Epithelial cell of proximal tubule (primary cell): ENCODE measurements around the gene PPFIA2. TPM values are rescaled to one million over a fixed set of nuclear protein-coding genes. Genes with fewer than 3 reads are reported as not detected.

Source experiments
- DNase-seq: peaks from one replicate; pipeline ENCODE4 v3.0.0-alpha.2; 2011; ENCODE audit warnings: low read depth
- H3K4me3 ChIP-seq: 2 replicates; pipeline ENCODE4 v1.5.1; 2011; ENCODE audit warnings: low read depth, mild to moderate bottlenecking, low read length
- CTCF ChIP-seq: conservative IDR thresholded peaks from 2 replicates; pipeline ENCODE4 v1.5.1; 2012; ENCODE audit warnings: low read depth, mild to moderate bottlenecking, low read length
- total RNA-seq: library from RNA; depleted of rRNA; stranded (reverse); fragments of >200 nt; gene quantifications from 2 replicates; pipeline ENCODE4 v1.2.3, GENCODE V29; 2015

The PPFIA2 gene
- total RNA-seq, 1 donor from 2014 or later, result 0.06 TPM

DNA sequence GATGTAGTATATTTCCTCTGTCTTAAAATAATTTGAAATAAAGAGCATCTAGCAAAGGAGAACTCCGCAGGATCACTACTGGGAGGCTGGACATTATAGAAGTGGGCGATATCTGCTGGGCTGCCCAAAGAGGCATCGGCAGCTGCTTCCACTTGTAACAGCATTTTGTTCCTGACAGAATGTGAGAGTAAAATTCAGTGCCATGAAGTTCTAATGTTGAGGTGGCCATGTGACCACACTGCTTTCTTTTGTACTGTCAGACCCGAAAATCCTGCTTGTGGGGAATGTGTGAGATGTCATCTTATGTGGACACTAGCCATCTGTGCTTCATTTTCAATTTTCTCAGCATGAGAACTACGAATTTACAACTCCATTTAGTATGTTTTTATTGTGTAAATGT is 529.4 kb downstream of the PPFIA2 start:
- TF ChIP-seq CTCF, result no peak
- DNase-seq, result no peak
- no peak overlapping the region for H3K4me3 ChIP-seq

DNA sequence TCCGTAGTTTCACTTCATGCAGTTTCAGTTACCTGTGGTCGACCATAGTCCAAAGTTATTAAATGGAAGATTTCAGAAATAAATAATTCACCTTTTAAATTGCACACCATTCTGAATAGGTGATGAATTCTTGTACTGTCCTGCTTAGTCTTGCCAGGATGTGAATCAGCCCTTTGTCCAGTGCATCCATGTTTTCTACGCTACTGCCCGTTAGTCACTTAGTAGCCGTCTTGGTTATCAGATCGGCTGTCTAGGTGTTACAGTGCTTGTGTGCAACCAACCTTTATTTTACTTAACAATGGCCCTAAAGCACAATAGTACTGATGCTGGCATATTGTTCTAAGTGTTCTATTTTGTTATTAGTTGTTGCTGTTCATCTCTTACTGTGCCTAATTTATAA is 534.5 kb downstream of the PPFIA2 start:
- H3K4me3 ChIP-seq, result no peak overlapping the region
- no peak for TF ChIP-seq CTCF
- DNase-seq, result peak; percentile 46

- H3K4me3 ChIP-seq, result no peak overlapping the region
- no peak for DNase-seq
- TF ChIP-seq CTCF, result no peak
Observed at GRCh38 chr12:81222846-81223592, 536.1 kb downstream of the PPFIA2 start.

DNA sequence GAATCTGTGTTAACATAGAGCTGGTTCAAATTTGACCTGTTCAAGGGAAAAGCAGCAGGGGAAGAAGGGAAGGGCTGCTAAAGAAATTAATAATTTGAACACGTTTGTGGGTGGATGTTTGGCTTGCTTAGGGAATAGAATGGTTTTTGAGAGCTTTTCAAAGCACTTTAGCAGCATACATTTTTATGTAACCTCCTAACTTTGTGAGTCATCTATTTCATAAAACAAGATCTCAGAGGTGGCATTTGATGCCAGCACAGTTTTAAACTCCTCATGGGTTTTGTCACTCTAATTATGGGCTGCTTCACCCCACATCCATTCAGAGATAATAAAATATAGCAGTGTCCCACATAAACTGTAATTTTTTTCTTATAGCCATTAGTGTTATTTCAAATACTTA is 537.5 kb downstream of the PPFIA2 start:
- no peak for TF ChIP-seq CTCF
- no peak for DNase-seq
- no peak overlapping the region for H3K4me3 ChIP-seq

- TF ChIP-seq CTCF, result no peak
Observed at GRCh38 chr12:81216739-81217138, 542.4 kb downstream of the PPFIA2 start.

GRCh38 chr12:81212996-81213696 is 546.0 kb downstream of the PPFIA2 start:
- no peak for TF ChIP-seq CTCF
- DNase-seq, result no peak
- H3K4me3 ChIP-seq, result no peak overlapping the region

More at GRCh38 chr12:81216739-81217138, 542.4 kb downstream of the PPFIA2 start:
- no peak overlapping the region for H3K4me3 ChIP-seq
- DNase-seq, result no peak
